ENCODE results near the gene GRB10. TPM values are rescaled to one million over a fixed set of nuclear protein-coding genes. Genes with fewer than 3 reads are reported as not detected.
A peak's percentile ranks its signal among the peaks of the same experiment; 100 is the strongest.

GRB10 gene
- total RNA-seq, 4 donors from 2014 or later: 33.9 to 72.6 (median 41.8) TPM

DNA sequence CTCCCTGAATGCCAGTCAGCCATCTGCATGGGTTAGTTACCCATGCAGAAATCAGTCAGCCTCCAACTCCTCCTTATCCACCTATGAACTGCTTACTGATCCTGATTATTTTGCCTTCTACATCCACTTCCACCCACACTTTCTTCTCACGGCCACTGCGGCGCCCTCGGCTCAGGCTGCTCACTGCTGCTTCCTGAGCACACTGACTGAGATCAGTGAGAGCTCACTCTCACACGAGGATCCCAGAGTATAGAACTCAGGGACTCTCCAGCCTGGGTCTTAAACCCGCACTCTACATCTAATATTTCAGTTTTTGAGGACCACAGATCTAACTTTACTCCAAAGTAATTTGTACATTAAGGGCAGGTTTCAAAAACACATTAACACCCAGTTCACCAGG is 64.4 kb downstream of the GRB10 start:
- DNase-seq: no peak
- intact Hi-C loops (cut with DNase I; ENCODE audit: low total_unique reads): no loop called here

GRCh38 chr7:50717181-50717580 is 65.5 kb downstream of the GRB10 start:
- Histone ChIP-seq H3K27me3 (no peaks in the 10 kb centered on the region), H3K27ac (no peak overlapping the region), H3K9me3 (no peaks in the 10 kb centered on the region), H3K4me1 (peaks cover 0 to 8% of the 10 kb centered on the region in 2 donors), H3K4me3 (no peak overlapping the region), H3K36me3 (no peaks in the 10 kb centered on the region)
- no peak for DNase-seq
- TF ChIP-seq CTCF (IDR thresholded peaks at IDR 0.05): no peak
- no peak for TF ChIP-seq POLR2A (IDR thresholded peaks at IDR 0.05)
- intact Hi-C loops (cut with DNase I; ENCODE audit: low total_unique reads): no loop called here

More for the DNA sequence above, 64.4 kb downstream of the GRB10 start:
- Histone ChIP-seq H3K36me3 (no peaks in the 10 kb centered on the region), H3K27me3 (no peaks in the 10 kb centered on the region), H3K9me3 (no peaks in the 10 kb centered on the region), H3K4me3 (no peak overlapping the region), H3K4me1 (peaks cover 0 to under 1% of the 10 kb centered on the region in 2 donors), H3K27ac (no peak overlapping the region)
- no peak for TF ChIP-seq CTCF (IDR thresholded peaks at IDR 0.05)
- TF ChIP-seq POLR2A (IDR thresholded peaks at IDR 0.05): no peak

DNA sequence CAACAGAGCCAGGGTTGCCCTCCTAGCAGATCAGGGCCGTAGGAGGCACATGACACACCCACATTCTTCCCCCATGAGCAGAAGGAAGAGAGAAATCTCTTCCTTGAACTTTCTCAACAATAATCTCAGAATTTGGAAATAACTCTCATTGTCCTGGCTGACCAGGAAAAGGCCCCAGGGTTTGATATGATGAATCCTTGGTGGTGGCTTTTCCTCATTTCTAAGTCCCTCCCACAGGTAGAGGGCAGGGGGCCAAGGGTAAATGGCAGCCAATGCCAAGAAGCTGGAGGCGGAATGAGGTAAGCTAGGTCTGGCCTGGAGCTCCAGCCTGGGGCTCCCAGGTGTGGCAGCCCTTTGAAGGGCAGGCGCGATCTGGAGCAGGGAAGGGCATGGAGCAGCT is 67.8 kb downstream of the GRB10 start:
- Histone ChIP-seq H3K27ac (no peak overlapping the region), H3K9me3 (no peaks in the 10 kb centered on the region), H3K27me3 (no peaks in the 10 kb centered on the region), H3K4me3 (no peak overlapping the region), H3K4me1 (peaks cover 0 to 8% of the 10 kb centered on the region in 2 donors), H3K36me3 (no peaks in the 10 kb centered on the region)
- no peak for TF ChIP-seq CTCF (IDR thresholded peaks at IDR 0.05)
- TF ChIP-seq POLR2A (IDR thresholded peaks at IDR 0.05): no peak
- intact Hi-C loops (cut with DNase I; ENCODE audit: low total_unique reads): no loop called here
- DNase-seq: no peak

- intact Hi-C loops (cut with DNase I; ENCODE audit: low total_unique reads): no loop called here
- DNase-seq: no peak
- TF ChIP-seq CTCF (IDR thresholded peaks at IDR 0.05) (no peak), POLR2A (IDR thresholded peaks at IDR 0.05) (no peak)
- Histone ChIP-seq H3K36me3 (no peaks in the 10 kb centered on the region), H3K27ac (peak overlapping the region; percentile 0 to 10), H3K4me1 (peaks cover 0 to 8% of the 10 kb centered on the region in 2 donors), H3K27me3 (no peaks in the 10 kb centered on the region), H3K4me3 (no peak overlapping the region), H3K9me3 (no peaks in the 10 kb centered on the region)
Observed at GRCh38 chr7:50713123-50713965, 69.4 kb downstream of the GRB10 start.

All from uterus (tissue), 4 donors.